Measurements from ENCODE around the gene KATNBL1.
"Not testable (repeated sequence)": the region's sequence is repeated elsewhere in the genome, so short reads cannot be mapped to it uniquely, and the experiment has no call there.

The KATNBL1 gene

GRCh38 chr15:34209421-34210282, at the start of gene KATNBL1:
TSS of gene KATNBL1 (minus strand) at chr15:34210096. CDS start at chr15:34163676, 46,420 bp downstream.
- DNase-seq, result peak; percentile 92

GRCh38 chr15:34259566-34259965, 49.7 kb upstream of the KATNBL1 start:
- DNase-seq, result no peak

GRCh38 chr15:34258151-34258550, 48.3 kb upstream of the KATNBL1 start:
- no peak for DNase-seq

GRCh38 chr15:34252545-34252944, 42.6 kb upstream of the KATNBL1 start:
- no peak for DNase-seq

- no peak for DNase-seq
Observed at GRCh38 chr15:34248190-34248589, 38.3 kb upstream of the KATNBL1 start.

- DNase-seq, result no peak
Observed at GRCh38 chr15:34246276-34246976, 36.5 kb upstream of the KATNBL1 start.

- no peak for DNase-seq
Observed at GRCh38 chr15:34243226-34243625, 33.3 kb upstream of the KATNBL1 start.

GRCh38 chr15:34242331-34242710, 32.4 kb upstream of the KATNBL1 start:
- DNase-seq, result no peak

- peak; percentile 25 for DNase-seq
Observed at GRCh38 chr15:34241376-34242330, 31.8 kb upstream of the KATNBL1 start.

GRCh38 chr15:34240537-34240936, 30.6 kb upstream of the KATNBL1 start:
- DNase-seq, result no peak

GRCh38 chr15:34239151-34239808, 29.4 kb upstream of the KATNBL1 start:
- peak; percentile 90 for DNase-seq

- no peak for DNase-seq
Observed at GRCh38 chr15:34233614-34234013, 23.7 kb upstream of the KATNBL1 start.

GRCh38 chr15:34223904-34224596, 14.2 kb upstream of the KATNBL1 start:
- DNase-seq, result no peak

- peak; percentile 59 for DNase-seq
Observed at GRCh38 chr15:34217587-34218225, 7.8 kb upstream of the KATNBL1 start.

GRCh38 chr15:34216527-34217270, 6.8 kb upstream of the KATNBL1 start:
- DNase-seq, result no peak

- DNase-seq, result no peak
Observed at GRCh38 chr15:34214135-34214534, 4.2 kb upstream of the KATNBL1 start.

GRCh38 chr15:34213690-34214089, 3.8 kb upstream of the KATNBL1 start:
- no peak for DNase-seq

- no peak for DNase-seq
Observed at GRCh38 chr15:34206011-34206410, 3.9 kb downstream of the KATNBL1 start.

- no peak for DNase-seq
Observed at GRCh38 chr15:34203936-34204335, 6.0 kb downstream of the KATNBL1 start.

- DNase-seq, result no peak
Observed at GRCh38 chr15:34203305-34203704, 6.6 kb downstream of the KATNBL1 start.

GRCh38 chr15:34193272-34193671, 16.6 kb downstream of the KATNBL1 start:
- DNase-seq, result not testable (repeated sequence)

Measured in HCEC 1CT (cell line).